IMR-90 (cell line): ENCODE results near the gene TMEM72. TPM values are rescaled to one million over a fixed set of nuclear protein-coding genes. Genes with fewer than 3 reads are reported as not detected.

ENCODE experiments used
- ATAC-seq: fragments of 200-7000 bp; cut with Tn5 transposase; 2 replicates; pipeline ENCODE4 v1.9.1; 2020; ENCODE audit warnings: low read depth, mild to moderate bottlenecking, moderate library complexity
- BruUV-seq: library from RNA; stranded (reverse); fragments of 400-500 nt; replicated peaks from 2 replicates; lab custom pipeline; 2021; lab: Mats Ljungman, UMichigan
- CTCF ChIA-PET: fragments of 300-600 bp; formaldehyde crosslinking; extraction: SDS; loops from one replicate; lab custom pipeline; 2021; ENCODE audit warnings: antibody characterized with exemption; lab: Yijun Ruan, JAX
- POLR2A ChIA-PET: fragments of 300-600 bp; sonication (Branson Sonifier 250); formaldehyde crosslinking; loops from one replicate; lab custom pipeline; 2022; ENCODE audit warnings: antibody characterized with exemption; ENCODE audit not compliant: unreplicated experiment; lab: Charles Lee
- DNase-seq: peaks from one replicate; pipeline ENCODE4 v3.0.0; 2013
- H2AFZ ChIP-seq: replicated peaks from 2 replicates; pipeline ENCODE3; 2013; ENCODE audit warnings: low read length, mild to moderate bottlenecking; ENCODE audit not compliant: poor library complexity
- H2AK5ac ChIP-seq: 2 replicates; pipeline ENCODE4 v1.6.1; 2013; ENCODE audit warnings: low read depth, low read length, inconsistent platforms
- H2AK9ac ChIP-seq: replicated peaks from 2 replicates; pipeline ENCODE3; 2013; ENCODE audit warnings: mild to moderate bottlenecking, low read depth, low read length, moderate library complexity; ENCODE audit not compliant: poor library complexity
- H2BK120ac ChIP-seq: 2 replicates; pipeline ENCODE4 v1.6.1; 2013; ENCODE audit warnings: low read depth, low read length, inconsistent platforms
- H2BK15ac ChIP-seq: 3 replicates; pipeline ENCODE4 v1.6.1; 2013; ENCODE audit warnings: low read depth, low read length, inconsistent platforms
- H2BK20ac ChIP-seq: 2 replicates; pipeline ENCODE4 v1.6.1; 2013; ENCODE audit warnings: low read depth, mild to moderate bottlenecking, inconsistent platforms, low read length, moderate library complexity
- H2BK5ac ChIP-seq: 2 replicates; pipeline ENCODE4 v1.6.1; 2013; ENCODE audit warnings: mild to moderate bottlenecking, low read depth, low read length, inconsistent platforms; ENCODE audit not compliant: poor library complexity, severe bottlenecking
- H3K14ac ChIP-seq: replicated peaks from 2 replicates; pipeline ENCODE4 v1.6.1; 2013; ENCODE audit warnings: low read depth, low read length, inconsistent platforms
- H3K18ac ChIP-seq: 2 replicates; pipeline ENCODE4 v1.6.1; 2013; ENCODE audit warnings: low read depth, low read length, control low read depth
- H3K23ac ChIP-seq: 2 replicates; pipeline ENCODE4 v1.6.1; 2013; ENCODE audit warnings: low read depth, low read length, inconsistent platforms
- H3K27ac ChIP-seq: 2 replicates; pipeline ENCODE4 v1.5.1; 2013; ENCODE audit warnings: mild to moderate bottlenecking, control low read depth, low read length; ENCODE audit not compliant: insufficient read depth
- H3K27me3 ChIP-seq: 2 replicates; pipeline ENCODE4 v1.6.1; 2013; ENCODE audit warnings: low read length; ENCODE audit not compliant: control insufficient read depth, insufficient read depth
- H3K36me3 ChIP-seq: 2 replicates; pipeline ENCODE4 v1.6.1; 2013; ENCODE audit warnings: low read length, mixed read lengths; ENCODE audit not compliant: control insufficient read depth, insufficient read depth
- H3K4ac ChIP-seq: 2 replicates; pipeline ENCODE4 v1.6.1; 2013; ENCODE audit warnings: low read depth, low read length, inconsistent platforms
- H3K4me1 ChIP-seq: 2 replicates; pipeline ENCODE4 v1.6.1; 2013; ENCODE audit warnings: low read length, mixed read lengths; ENCODE audit not compliant: control insufficient read depth, insufficient read depth
- H3K4me2 ChIP-seq: 2 replicates; pipeline ENCODE4 v1.6.1; 2013; ENCODE audit warnings: low read depth, mild to moderate bottlenecking, control low read depth, low read length, moderate library complexity
- H3K4me3 ChIP-seq: 2 replicates; pipeline ENCODE4 v1.5.1; 2013; ENCODE audit warnings: low read depth, mild to moderate bottlenecking, control low read depth, low read length, moderate library complexity; ENCODE audit not compliant: insufficient read depth
- H3K56ac ChIP-seq: 2 replicates; pipeline ENCODE4 v1.6.1; 2013; ENCODE audit warnings: low read length, inconsistent platforms; ENCODE audit not compliant: insufficient read depth; ENCODE audit errors: extremely low read depth
- H3K79me1 ChIP-seq, 2 experiments: 2 replicates each; pipeline ENCODE4 v1.6.1; 2013; ENCODE audit warnings: low read length in 2 of 2, inconsistent platforms in 1 of 2, low read depth in 1 of 2
- H3K9ac ChIP-seq: 2 replicates; pipeline ENCODE4 v1.6.1; 2013; ENCODE audit warnings: low read depth, low read length, control low read depth
- H3K9me1 ChIP-seq: 2 replicates; pipeline ENCODE4 v1.6.1; 2013; ENCODE audit warnings: low read length, inconsistent platforms; ENCODE audit not compliant: insufficient read depth
- H3K9me3 ChIP-seq: 2 replicates; pipeline ENCODE4 v1.6.1; 2013; ENCODE audit warnings: low read length; ENCODE audit not compliant: control insufficient read depth, insufficient read depth
- H4K20me1 ChIP-seq: 2 replicates; pipeline ENCODE4 v1.6.1; 2013; ENCODE audit warnings: low read length, inconsistent platforms; ENCODE audit not compliant: insufficient read depth
- H4K5ac ChIP-seq: 2 replicates; pipeline ENCODE4 v1.6.1; 2013; ENCODE audit warnings: mild to moderate bottlenecking, low read depth, low read length, control low read depth
- H4K8ac ChIP-seq, 2 experiments: 2 replicates each; pipeline ENCODE4 v1.6.1; 2013; ENCODE audit warnings: low read depth in 2 of 2, low read length in 2 of 2, control low read depth in 1 of 2, inconsistent platforms in 1 of 2
- H4K91ac ChIP-seq: 2 replicates; pipeline ENCODE4 v1.6.1; 2013; ENCODE audit warnings: low read depth, low read length, inconsistent platforms; ENCODE audit not compliant: insufficient read depth
- BHLHE40 ChIP-seq: fragments of 150-350 bp; IDR thresholded peaks from 2 replicates; pipeline ENCODE4 v1.6.1; 2016; ENCODE audit warnings: mild to moderate bottlenecking, low read depth, low read length
- CEBPB ChIP-seq: IDR thresholded peaks from 2 replicates; pipeline ENCODE4 v1.6.1; 2012; ENCODE audit warnings: low read depth, low read length, improper control_type of control experiment
- CHD1 ChIP-seq: IDR thresholded peaks from 2 replicates; pipeline ENCODE4 v1.6.1; 2012; ENCODE audit warnings: low read depth, low read length, improper control_type of control experiment
- FOS ChIP-seq: fragments of 150-350 bp; IDR thresholded peaks from 2 replicates; pipeline ENCODE4 v1.6.1; 2016; ENCODE audit warnings: low read depth, low read length
- MAFK ChIP-seq: IDR thresholded peaks from 2 replicates; pipeline ENCODE4 v1.6.1; 2012; ENCODE audit warnings: low read depth, low read length, improper control_type of control experiment
- MAZ ChIP-seq: IDR thresholded peaks from 2 replicates; pipeline ENCODE4 v1.6.1; 2012; ENCODE audit warnings: low read depth, mild to moderate bottlenecking, low read length, improper control_type of control experiment, moderate library complexity, borderline replicate concordance
- MXI1 ChIP-seq: IDR thresholded peaks from 2 replicates; pipeline ENCODE4 v1.6.1; 2012; ENCODE audit warnings: low read depth, mild to moderate bottlenecking, low read length, moderate library complexity, borderline replicate concordance
- NFE2L2 ChIP-seq: fragments of 150-350 bp; IDR thresholded peaks from 2 replicates; pipeline ENCODE4 v1.6.1; 2016; ENCODE audit warnings: low read depth, mild to moderate bottlenecking, low read length
- POLR2A ChIP-seq: IDR thresholded peaks from 2 replicates; pipeline ENCODE4 v1.6.1; 2012; ENCODE audit warnings: mild to moderate bottlenecking, low read depth, low read length
- RAD21 ChIP-seq: IDR thresholded peaks from 2 replicates; pipeline ENCODE4 v1.6.1; 2012; ENCODE audit warnings: low read length, improper control_type of control experiment
- RCOR1 ChIP-seq: IDR thresholded peaks from 2 replicates; pipeline ENCODE4 v1.6.1; 2012; ENCODE audit warnings: mild to moderate bottlenecking, low read length, improper control_type of control experiment; ENCODE audit not compliant: insufficient replicate concordance
- RFX5 ChIP-seq: IDR thresholded peaks from 2 replicates; pipeline ENCODE4 v1.8.0; 2012; ENCODE audit warnings: low read depth, mild to moderate bottlenecking, low read length, moderate library complexity
- SMC3 ChIP-seq: fragments of 150-350 bp; IDR thresholded peaks from 2 replicates; pipeline ENCODE4 v1.6.1; 2016; ENCODE audit warnings: low read depth, mild to moderate bottlenecking, antibody characterized with exemption, low read length, moderate library complexity
- WGBS, 2 experiments: methylation state at CpG; one replicate each; pipeline versions ENCODE4 v1.1.5 to v1.1.7; 2013; ENCODE audit warnings: missing lambda C conversion rate in 2 of 2; ENCODE audit not compliant: insufficient read length in 1 of 2; ENCODE audit errors: extremely low coverage in 2 of 2; 5-methylcytosine and 5-hydroxymethylcytosine counted together
- dilution Hi-C: fragments of 300-500 bp; cut with HindIII; formaldehyde crosslinking; loops from one replicate; pipeline ENCODE4 v1.14.3; 2018; ENCODE audit warnings: low sequenced_read_pairs; ENCODE audit not compliant: unreplicated experiment
- in situ Hi-C: fragments of 300-500 bp; cut with MboI; formaldehyde crosslinking; loops from 3 replicates; pipeline ENCODE4 v1.14.3; 2019; ENCODE audit warnings: low sequenced_read_pairs, inconsistent platforms, mixed read lengths
- intact Hi-C: fragments of 100-400 bp; cut with micrococcal nuclease; formaldehyde crosslinking; loops from 2 replicates; pipeline ENCODE4 v1.10.0; 2022
- polyA plus RNA-seq, 3 experiments: library from polyadenylated mRNA; depleted of rRNA; stranded (reverse); fragments of >200 nt; gene quantifications; 2 replicates each; pipeline ENCODE4 v1.2.3, GENCODE V29; 2012; ENCODE audit warnings: low replicate concordance in 1 of 3
- total RNA-seq: library from RNA; depleted of rRNA; stranded (reverse); fragments of >200 nt; gene quantifications from 2 replicates; pipeline ENCODE4 v1.2.3, GENCODE V29; 2012
- TF ChIP-seq, protein P1 (sequence below): fragments of 150-350 bp; IDR thresholded peaks from 2 replicates; pipeline ENCODE4 v1.6.1; 2016; ENCODE audit warnings: low read depth, mild to moderate bottlenecking, low read length, moderate library complexity, borderline replicate concordance
- TF ChIP-seq, protein P2 (sequence below): conservative IDR thresholded peaks from 2 replicates; pipeline ENCODE4 v1.5.1; 2012; ENCODE audit warnings: mild to moderate bottlenecking, low read depth, low read length, improper control_type of control experiment

TMEM72 gene
- total and polyA plus RNA-seq, 2 of the 4 experiments (the other 2 are of a cell fraction), result not detected

DNA sequence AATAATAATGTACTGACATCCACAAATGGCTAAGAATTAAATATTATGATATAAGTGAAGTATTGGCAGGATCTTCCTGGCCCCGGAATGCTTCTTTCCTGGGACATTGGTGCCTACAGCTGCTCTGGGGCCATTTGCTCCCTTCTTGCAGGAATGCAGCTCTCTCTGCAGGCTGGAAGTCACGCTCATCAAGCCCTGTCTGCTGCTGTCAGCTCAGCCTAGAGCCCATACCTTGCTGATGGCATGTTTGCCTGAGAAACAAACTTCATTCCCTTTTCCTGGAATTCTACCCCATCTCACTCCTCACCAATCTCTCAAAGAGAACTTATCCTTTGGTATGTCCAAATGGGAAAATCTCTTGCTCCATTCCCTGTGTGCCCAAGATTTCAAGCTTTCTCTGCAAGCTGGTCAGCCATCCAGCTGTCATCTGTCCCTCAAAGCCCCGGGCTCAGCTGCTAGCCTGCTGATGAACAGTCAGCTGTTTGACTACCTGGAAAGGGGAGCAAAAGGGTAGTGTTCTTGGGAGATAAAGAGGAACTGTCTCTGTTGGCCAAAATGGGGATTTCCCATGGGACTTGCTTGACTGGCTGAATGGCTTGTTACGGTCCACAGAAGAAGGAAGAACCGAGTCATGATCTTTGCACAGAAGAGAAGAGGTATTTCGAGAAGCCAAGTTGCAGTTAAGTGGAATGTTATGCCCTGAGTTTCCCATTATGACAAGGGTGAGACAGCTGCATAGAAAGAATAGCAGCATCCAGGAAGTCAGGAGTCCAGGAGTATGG lies 36.4 kb downstream of the TMEM72 start:
- Histone ChIP-seq H2AK9ac (no peak overlapping the region), H3K9ac (no peak overlapping the region), H3K23ac (no peak overlapping the region), H2AFZ (no peak overlapping the region), H3K27me3 (no peaks in the 10 kb centered on the region), H4K8ac (no peak overlapping the region), H3K79me1 (no peaks in the 10 kb centered on the region), H2AK5ac (no peak overlapping the region), H3K36me3 (no peaks in the 10 kb centered on the region), H3K27ac (no peak overlapping the region), H3K4me1 (peaks cover 4% of the 10 kb centered on the region), H3K18ac (no peak overlapping the region), H3K4ac (no peak overlapping the region), H3K4me2 (no peak overlapping the region), H2BK20ac (no peak overlapping the region), H4K91ac (no peak overlapping the region), H3K14ac (no peak overlapping the region), H4K20me1 (no peaks in the 10 kb centered on the region), H2BK15ac (no peak overlapping the region), H2BK5ac (no peak overlapping the region), H3K9me3 (peaks cover 2% of the 10 kb centered on the region; the same call in 1 of the 2 replicates), H3K9me1 (peaks cover under 1% of the 10 kb centered on the region), H4K5ac (no peak overlapping the region), H2BK120ac (no peak overlapping the region), H3K4me3 (no peak overlapping the region), H3K56ac (no peak overlapping the region)
- BruUV-seq, result no TSS peak
- in situ Hi-C loops (no loop called here), intact Hi-C loops (no loop called here), dilution Hi-C loops (no loop called here)
- POLR2A ChIA-PET, result no interaction called here
- no peak for DNase-seq
- 80% methylated on average over 1 of the region's 6 CpGs; no CpG with 5 or more reads in 1 of the 2 experiments for WGBS, 2 experiments
- no peak for ATAC-seq
- CTCF ChIA-PET, result interaction anchor here (1.1 kb wide), 1 partner anchor 15 kb away, joined by 3 read pairs; no protein-coding TSS in a partner anchor
- TF ChIP-seq NFE2L2 (no peak), MXI1 (no peak), MAZ (no peak), POLR2A (no peak), FOS (no peak), RCOR1 (no peak), SMC3 (no peak), CHD1 (no peak), RAD21 (no peak), RFX5 (no peak), MAFK (no peak), CEBPB (no peak), BHLHE40 (no peak)
- TF ChIP-seq, protein P1, sequence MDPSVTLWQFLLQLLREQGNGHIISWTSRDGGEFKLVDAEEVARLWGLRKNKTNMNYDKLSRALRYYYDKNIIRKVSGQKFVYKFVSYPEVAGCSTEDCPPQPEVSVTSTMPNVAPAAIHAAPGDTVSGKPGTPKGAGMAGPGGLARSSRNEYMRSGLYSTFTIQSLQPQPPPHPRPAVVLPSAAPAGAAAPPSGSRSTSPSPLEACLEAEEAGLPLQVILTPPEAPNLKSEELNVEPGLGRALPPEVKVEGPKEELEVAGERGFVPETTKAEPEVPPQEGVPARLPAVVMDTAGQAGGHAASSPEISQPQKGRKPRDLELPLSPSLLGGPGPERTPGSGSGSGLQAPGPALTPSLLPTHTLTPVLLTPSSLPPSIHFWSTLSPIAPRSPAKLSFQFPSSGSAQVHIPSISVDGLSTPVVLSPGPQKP, result no peak
- TF ChIP-seq, protein P2, sequence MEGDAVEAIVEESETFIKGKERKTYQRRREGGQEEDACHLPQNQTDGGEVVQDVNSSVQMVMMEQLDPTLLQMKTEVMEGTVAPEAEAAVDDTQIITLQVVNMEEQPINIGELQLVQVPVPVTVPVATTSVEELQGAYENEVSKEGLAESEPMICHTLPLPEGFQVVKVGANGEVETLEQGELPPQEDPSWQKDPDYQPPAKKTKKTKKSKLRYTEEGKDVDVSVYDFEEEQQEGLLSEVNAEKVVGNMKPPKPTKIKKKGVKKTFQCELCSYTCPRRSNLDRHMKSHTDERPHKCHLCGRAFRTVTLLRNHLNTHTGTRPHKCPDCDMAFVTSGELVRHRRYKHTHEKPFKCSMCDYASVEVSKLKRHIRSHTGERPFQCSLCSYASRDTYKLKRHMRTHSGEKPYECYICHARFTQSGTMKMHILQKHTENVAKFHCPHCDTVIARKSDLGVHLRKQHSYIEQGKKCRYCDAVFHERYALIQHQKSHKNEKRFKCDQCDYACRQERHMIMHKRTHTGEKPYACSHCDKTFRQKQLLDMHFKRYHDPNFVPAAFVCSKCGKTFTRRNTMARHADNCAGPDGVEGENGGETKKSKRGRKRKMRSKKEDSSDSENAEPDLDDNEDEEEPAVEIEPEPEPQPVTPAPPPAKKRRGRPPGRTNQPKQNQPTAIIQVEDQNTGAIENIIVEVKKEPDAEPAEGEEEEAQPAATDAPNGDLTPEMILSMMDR, result no peak
